NB4 (cell line): ENCODE data around the gene CHAD.
A peak's percentile ranks its signal among the peaks of the same experiment; 100 is the strongest.

Experiments
- DNase-seq: peaks from one replicate; pipeline ENCODE4 v3.0.0; 2010; ENCODE audit warnings: low read depth
- H3K4me3 ChIP-seq: one replicate; pipeline ENCODE4 v1.5.1; 2011; ENCODE audit warnings: mild to moderate bottlenecking, low read depth, low read length, moderate library complexity
- MAX ChIP-seq: IDR thresholded peaks from 2 replicates; pipeline ENCODE4 v1.6.1; 2011; ENCODE audit warnings: low read depth, low read length
- MYC ChIP-seq: IDR thresholded peaks from 2 replicates; pipeline ENCODE4 v1.6.1; 2011; ENCODE audit warnings: low read depth, low read length
- POLR2A ChIP-seq: IDR thresholded peaks from 2 replicates; pipeline ENCODE4 v1.6.1; 2011; ENCODE audit warnings: mild to moderate bottlenecking; ENCODE audit not compliant: insufficient read length; ENCODE audit errors: extremely low read depth
- TF ChIP-seq, protein P1 (sequence below): IDR thresholded peaks from one replicate; pipeline ENCODE4 v1.5.1; 2012; ENCODE audit warnings: low read depth, low read length

The CHAD gene

GRCh38 chr17:50513495-50513894, 44.8 kb upstream of the CHAD start:
- DNase-seq, result no peak

GRCh38 chr17:50511058-50511457, 42.4 kb upstream of the CHAD start:
- no peak overlapping the region for H3K4me3 ChIP-seq
- DNase-seq, result peak; percentile 27
- TF ChIP-seq MYC (no peak), POLR2A (no peak), MAX (no peak)
- TF ChIP-seq, protein P1, sequence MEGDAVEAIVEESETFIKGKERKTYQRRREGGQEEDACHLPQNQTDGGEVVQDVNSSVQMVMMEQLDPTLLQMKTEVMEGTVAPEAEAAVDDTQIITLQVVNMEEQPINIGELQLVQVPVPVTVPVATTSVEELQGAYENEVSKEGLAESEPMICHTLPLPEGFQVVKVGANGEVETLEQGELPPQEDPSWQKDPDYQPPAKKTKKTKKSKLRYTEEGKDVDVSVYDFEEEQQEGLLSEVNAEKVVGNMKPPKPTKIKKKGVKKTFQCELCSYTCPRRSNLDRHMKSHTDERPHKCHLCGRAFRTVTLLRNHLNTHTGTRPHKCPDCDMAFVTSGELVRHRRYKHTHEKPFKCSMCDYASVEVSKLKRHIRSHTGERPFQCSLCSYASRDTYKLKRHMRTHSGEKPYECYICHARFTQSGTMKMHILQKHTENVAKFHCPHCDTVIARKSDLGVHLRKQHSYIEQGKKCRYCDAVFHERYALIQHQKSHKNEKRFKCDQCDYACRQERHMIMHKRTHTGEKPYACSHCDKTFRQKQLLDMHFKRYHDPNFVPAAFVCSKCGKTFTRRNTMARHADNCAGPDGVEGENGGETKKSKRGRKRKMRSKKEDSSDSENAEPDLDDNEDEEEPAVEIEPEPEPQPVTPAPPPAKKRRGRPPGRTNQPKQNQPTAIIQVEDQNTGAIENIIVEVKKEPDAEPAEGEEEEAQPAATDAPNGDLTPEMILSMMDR, result no peak

More at GRCh38 chr17:50513495-50513894, 44.8 kb upstream of the CHAD start:
- TF ChIP-seq POLR2A (no peak), MYC (no peak), MAX (no peak)
- TF ChIP-seq, protein P1, result no peak
- H3K4me3 ChIP-seq, result no peak overlapping the region

GRCh38 chr17:50508573-50509460, 40.1 kb upstream of the CHAD start:
- TF ChIP-seq POLR2A (no peak), MAX (no peak), MYC (no peak)
- TF ChIP-seq, protein P1, result no peak
- H3K4me3 ChIP-seq, result no peak overlapping the region
- DNase-seq, result no peak

GRCh38 chr17:50507871-50508572, 39.3 kb upstream of the CHAD start, which contains the start of gene MYCBPAP:
Gene MYCBPAP, plus strand, starts transcription at chr17:50508439. Its CDS starts 236 bp downstream, at chr17:50508675.
- no peak within 1 kb of the TSS for H3K4me3 ChIP-seq
- no peak for TF ChIP-seq MYC
- no peak for TF ChIP-seq POLR2A
- TF ChIP-seq, protein P1, result no peak
- DNase-seq, result no peak

DNA sequence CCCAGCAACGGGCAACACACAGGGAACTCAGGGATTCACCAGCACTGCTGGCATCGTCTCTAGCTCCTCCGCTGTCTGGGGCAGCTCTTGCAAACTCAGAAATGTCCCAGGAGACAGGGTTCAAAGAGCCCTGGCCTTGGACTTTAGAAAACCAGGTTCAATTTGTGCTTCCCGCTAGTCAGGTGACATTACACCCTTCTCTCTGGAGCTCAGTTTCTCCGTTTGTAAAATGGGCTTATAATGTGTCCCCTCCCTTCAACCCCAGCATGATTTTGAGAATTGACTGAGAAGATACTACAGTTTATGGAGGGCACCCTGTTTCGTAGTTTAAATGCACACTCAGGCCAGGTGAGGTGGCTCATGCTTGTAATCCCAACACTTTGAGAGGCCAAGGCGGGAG, 37.6 kb upstream of the CHAD start:
- no peak for DNase-seq
- H3K4me3 ChIP-seq, result no peak overlapping the region
- TF ChIP-seq, protein P1, result no peak
- TF ChIP-seq MYC (no peak), MAX (no peak), POLR2A (no peak)
